Non-pigmented ciliary epithelial cell (primary cell): ENCODE results near the gene CCDC136.

ENCODE experiments used
- DNase-seq: peaks from one replicate; pipeline ENCODE4 v3.0.0-alpha.2; 2010; ENCODE audit warnings: low read depth

The CCDC136 gene

DNA sequence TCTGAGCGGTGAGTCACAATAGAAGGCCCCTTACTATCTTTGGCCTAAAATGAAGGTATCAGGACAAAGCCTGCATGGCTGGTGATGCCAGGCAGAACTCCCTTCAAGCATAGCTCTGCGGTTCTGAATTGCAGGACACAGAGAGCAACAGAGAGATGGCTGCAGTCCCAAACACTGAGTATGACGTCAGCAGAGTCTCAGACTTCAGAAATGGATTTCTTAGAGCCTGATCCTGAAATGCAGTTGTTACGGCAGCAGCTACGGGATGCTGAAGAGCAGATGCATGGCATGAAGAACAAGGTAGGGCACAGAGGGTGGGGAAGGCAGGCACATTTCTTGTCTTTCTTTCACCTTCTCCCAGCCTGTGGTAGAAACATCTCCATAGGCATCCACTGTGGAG, 13.5 kb downstream of the CCDC136 start:
- no peak for DNase-seq

DNA sequence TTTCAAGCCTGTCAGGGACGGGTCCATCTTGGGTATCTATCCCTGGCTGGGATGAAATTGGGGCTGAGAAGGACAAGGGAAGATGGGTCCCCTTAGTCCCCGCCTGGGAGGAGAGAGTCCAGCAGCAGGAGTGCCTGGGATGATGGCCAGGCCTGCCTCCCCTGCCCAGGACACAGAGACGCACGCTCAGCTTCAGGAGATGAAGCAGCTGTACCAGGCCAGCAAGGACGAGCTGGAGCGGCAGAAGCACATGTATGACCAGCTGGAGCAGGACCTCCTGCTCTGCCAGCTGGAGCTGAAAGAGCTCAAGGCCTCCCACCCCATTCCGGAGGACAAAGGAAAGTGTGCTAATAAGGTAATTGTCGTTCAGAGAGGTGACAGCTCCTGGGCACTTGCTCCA, 15.4 kb downstream of the CCDC136 start:
- DNase-seq = no peak

GRCh38 chr7:128809363-128809762, 17.6 kb downstream of the CCDC136 start:
- no peak for DNase-seq

- no peak for DNase-seq
Measured at GRCh38 chr7:128810473-128810872, 18.7 kb downstream of the CCDC136 start.

DNA sequence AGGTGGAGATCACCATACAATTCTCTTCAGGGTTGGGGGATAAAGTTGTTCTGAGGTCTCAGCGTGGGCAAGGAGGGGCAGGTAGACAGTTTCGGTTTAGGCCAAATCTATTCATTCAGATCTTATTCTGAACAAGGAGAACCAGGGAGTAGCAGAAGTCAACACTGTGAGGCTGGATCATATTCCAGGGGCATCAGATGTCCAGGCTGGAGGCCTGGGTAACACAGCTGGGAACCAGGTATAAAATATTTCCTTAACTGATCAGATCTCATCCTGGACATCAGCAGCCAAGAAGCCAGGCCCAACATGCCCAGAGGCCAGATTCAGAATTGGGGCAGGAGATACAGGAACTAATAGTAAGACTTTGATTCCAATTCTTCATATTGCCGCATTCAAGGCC, 19.2 kb downstream of the CCDC136 start:
- no peak for DNase-seq

GRCh38 chr7:128811631-128812430, 20.1 kb downstream of the CCDC136 start:
- no peak for DNase-seq

DNA sequence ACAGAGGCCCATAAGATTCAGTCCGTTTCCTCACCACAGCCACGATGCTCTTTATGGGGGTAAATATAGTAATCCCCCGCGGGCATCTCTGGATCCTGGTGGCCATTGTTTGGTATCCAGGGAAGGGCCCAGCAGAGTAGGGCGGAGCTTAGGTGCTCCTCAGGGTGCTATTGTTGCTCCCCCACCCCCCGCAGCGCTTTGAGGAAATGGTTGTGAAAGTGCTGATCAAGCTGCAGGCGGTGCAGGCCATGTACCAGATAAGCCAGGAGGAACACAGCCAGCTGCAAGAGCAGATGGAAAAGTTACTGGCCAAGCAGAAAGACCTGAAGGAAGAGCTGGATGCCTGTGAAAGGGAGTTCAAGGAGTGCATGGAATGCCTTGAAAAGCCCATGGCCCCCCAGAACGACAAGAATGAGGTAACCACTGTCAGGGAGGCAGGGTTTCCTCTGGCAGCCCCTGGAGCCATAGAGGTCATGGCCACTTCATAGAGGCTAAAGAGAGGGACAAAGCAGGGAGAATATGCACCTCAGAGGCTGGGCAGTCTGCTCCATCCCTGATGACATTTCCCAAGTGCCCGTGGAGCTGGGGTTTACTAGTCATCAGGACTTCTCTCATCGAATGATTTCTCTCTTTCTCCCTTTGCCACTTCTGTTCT, 20.9 kb downstream of the CCDC136 start:
- DNase-seq = no peak

- DNase-seq = no peak
Measured at GRCh38 chr7:128814499-128814898, 22.7 kb downstream of the CCDC136 start.

GRCh38 chr7:128815289-128815942, 23.6 kb downstream of the CCDC136 start:
- DNase-seq = no peak

DNA sequence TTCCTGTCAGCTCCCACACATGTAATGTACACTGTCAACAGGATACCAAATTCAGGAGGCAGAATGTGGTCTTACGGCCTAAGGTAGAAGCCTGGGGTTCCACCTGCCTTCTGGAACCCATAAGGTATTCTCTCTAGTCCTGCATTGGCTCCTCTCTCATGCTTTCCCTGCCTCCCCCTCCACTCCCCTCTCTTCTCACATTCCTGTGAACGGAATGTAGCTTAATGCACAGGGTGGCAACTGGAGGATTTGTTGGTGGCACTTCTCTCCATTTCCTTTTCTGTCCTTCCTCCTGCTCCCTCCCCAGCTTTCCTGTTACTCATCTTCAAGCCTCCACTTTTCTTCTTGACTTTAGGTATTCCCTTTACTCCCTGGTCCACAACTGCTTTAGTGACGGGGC, 26.9 kb downstream of the CCDC136 start:
- no peak for DNase-seq

- DNase-seq = no peak
Measured at GRCh38 chr7:128821724-128822123, 30.0 kb downstream of the CCDC136 start.

DNA sequence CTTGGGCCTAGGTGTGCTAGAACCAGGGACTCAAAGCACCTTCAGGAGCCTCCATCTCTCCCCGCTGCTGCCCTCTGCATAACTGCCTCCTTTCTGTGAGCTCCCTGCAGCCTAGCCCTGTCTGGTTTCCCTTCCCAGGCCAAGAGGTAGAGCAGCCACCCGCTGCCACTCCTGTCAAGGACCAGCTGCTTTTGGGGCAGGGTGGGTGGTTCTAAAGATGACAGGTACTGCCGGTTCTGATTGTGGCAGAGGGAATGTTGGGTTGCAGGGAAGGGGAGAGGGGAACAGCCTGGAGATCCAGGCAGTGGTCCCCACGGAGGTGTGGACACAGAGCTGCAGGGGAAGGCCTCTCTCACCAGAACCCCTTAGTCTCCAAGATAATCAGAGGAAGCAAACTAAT, 34.7 kb downstream of the CCDC136 start:
- no peak for DNase-seq

DNA sequence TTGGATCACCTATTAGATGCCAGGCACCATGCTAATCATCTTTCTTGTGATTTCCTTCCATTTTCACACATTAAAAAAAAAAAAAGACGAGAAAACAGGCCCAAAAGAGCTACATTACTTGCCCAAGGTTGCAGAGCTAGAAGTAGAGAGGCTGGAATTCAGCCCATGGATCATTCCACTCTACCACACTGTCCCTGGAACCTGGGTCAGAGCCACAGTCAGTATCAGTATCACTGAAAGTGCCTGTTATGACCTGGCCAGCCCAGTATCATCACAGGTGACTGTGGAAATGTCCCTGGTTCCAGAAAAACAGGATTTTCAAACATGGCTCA, 35.1 kb downstream of the CCDC136 start:
- DNase-seq = no peak

- DNase-seq = no peak
Measured at GRCh38 chr7:128827248-128827958, 35.6 kb downstream of the CCDC136 start.

DNA sequence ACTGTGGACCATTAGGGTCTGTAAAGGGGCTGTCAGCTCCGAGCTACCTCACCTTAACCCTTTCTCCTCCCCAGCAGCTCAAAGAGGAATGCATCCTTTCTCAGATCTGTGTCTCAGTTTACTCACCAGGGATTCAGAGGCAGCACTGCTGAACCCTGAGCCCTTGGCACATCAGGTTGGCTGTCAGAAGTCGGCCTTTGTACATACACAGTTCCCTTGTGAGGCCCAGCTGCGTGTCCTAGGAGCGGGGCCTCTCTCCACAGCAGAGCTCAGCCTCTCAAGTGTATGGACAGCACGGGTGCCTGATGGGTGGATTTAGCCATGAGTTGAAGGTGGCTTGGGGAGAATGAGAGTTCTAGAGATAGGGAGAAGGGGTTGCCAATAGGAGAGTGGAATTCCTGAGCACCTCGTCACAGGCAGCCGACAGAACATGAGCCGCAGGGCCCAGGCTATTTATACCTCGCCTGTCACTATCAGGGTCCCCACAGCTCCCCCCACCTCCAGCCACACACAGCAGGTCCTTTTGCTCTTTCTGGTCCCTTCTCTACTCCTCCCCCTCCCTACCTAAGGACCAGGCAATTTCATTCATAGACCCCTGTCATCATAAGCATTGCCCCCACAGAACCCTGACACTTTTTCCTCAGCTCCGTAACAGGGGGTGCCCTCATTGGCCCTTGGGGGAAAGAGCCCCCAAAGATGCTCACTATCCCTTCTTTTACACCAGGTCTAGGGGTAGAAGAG, 36.4 kb downstream of the CCDC136 start:
- peak; percentile 52 for DNase-seq

- no peak for DNase-seq
Measured at GRCh38 chr7:128829391-128830166, 37.8 kb downstream of the CCDC136 start.

- DNase-seq = no peak
Measured at GRCh38 chr7:128830231-128831177, 38.7 kb downstream of the CCDC136 start, which contains the start of gene FLNC. FLNC (plus strand) TSS chr7:128830406; CDS start chr7:128830638, 232 bp downstream.

- DNase-seq = no peak
Measured at GRCh38 chr7:128831178-128831993, 39.6 kb downstream of the CCDC136 start.
